Measurements from ENCODE around the gene OSBPL3. TPM values are rescaled to one million over a fixed set of nuclear protein-coding genes. Genes with fewer than 3 reads are reported as not detected.

OSBPL3 gene
- total RNA-seq, 1 experiment from 2014 or later: 8.6 TPM

DNA sequence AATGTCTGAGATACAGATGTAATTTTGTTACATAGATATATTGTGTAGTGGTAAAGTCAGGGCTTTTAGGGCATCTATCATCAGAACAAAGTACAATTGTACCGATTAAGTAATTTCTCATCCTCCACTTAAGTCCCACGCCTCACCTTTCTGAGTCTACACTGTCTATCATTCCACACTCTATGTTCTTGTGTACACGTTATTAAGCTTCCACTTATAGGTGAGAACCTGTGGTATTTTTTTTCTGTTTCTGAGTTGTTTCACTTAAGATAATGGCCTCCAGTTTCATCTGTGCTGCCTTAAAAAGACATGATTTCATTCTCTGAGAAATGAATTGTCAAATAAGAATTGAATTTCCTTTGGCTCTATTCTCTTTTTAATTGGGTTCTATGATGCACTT, 15.5 kb upstream of the OSBPL3 start:
- Mint-ChIP-seq H3K9me3 (peaks cover under 1 to 4% of the 10 kb centered on the region in 2 experiments; a peak in 3 of 5 replicates), H3K27me3 (ENCODE audit: low read depth) (peaks cover 9% of the 10 kb centered on the region), H3K36me3 (ENCODE audit: insufficient read depth in 1 of 3, low read depth in 3 of 3) (peaks cover 0 to 2% (median under 1%) of the 10 kb centered on the region in 3 experiments; a peak in 2 of 7 replicates), H3K4me1 (no peaks in the 10 kb centered on the region), H3K27ac (no peak overlapping the region), H3K4me3 (no peak overlapping the region)
- Histone ChIP-seq H3K9me3 (ENCODE audit: control insufficient read depth, low read depth, low read length) (no peaks in the 10 kb centered on the region), H4K91ac (ENCODE audit: insufficient read length, low read depth, low read length) (no peak overlapping the region), H3K79me2 (ENCODE audit: insufficient read depth, low read length) (no peaks in the 10 kb centered on the region), H2BK120ac (ENCODE audit: low read depth, low read length, poor library complexity, severe bottlenecking) (no peak overlapping the region), H3K27ac (ENCODE audit: insufficient read length, low read depth, low read length) (no peak overlapping the region), H3K4me2 (ENCODE audit: insufficient read depth, insufficient read length, low read length) (no peak overlapping the region), H3K27me3 (ENCODE audit: insufficient read depth, low read length) (no peaks in the 10 kb centered on the region), H2BK12ac (ENCODE audit: insufficient read length, low read depth, low read length) (no peak overlapping the region), H3T11ph (ENCODE audit: low read length) (no peak overlapping the region), H3K18ac (ENCODE audit: insufficient read length, low read depth, low read length) (no peak overlapping the region), H3K56ac (ENCODE audit: insufficient read length, low read depth, low read length) (no peak overlapping the region), H3K9ac (ENCODE audit: extremely low read depth, insufficient read length, low read length) (no peak overlapping the region), H3K4ac (ENCODE audit: low read depth, low read length) (no peak overlapping the region), H3K79me1 (ENCODE audit: insufficient read depth, low read depth, low read length, poor library complexity, severe bottlenecking) (no peaks in the 10 kb centered on the region), H2AK5ac (ENCODE audit: insufficient read length, low read length) (no peak overlapping the region), H3K4me1 (ENCODE audit: insufficient read depth, low read length) (no peaks in the 10 kb centered on the region), H2BK20ac (ENCODE audit: low read depth, low read length, poor library complexity, severe bottlenecking) (no peak overlapping the region), H4K5ac (ENCODE audit: insufficient read length, low read depth, low read length) (no peak overlapping the region), H4K20me1 (ENCODE audit: control insufficient read depth, insufficient read depth, insufficient read length) (no peaks in the 10 kb centered on the region), H3K14ac (ENCODE audit: insufficient read depth, low read length) (no peak overlapping the region), H3K23me2 (ENCODE audit: insufficient read length, low read depth, low read length, poor library complexity, severe bottlenecking) (no peaks in the 10 kb centered on the region), H2BK5ac (ENCODE audit: insufficient read length, low read length) (no peak overlapping the region), H2BK15ac (ENCODE audit: low read depth, low read length) (no peak overlapping the region), H4K8ac (replicated peaks; ENCODE audit: insufficient read length, low read depth, low read length) (no peak overlapping the region), H3K23ac (ENCODE audit: insufficient read length, low read depth, low read length) (no peak overlapping the region), H2AFZ (ENCODE audit: low read length) (no peak overlapping the region)
- WGBS (ENCODE audit: extremely low coverage, insufficient read length, low lambda C conversion rate): no CpG with 5 or more reads among the region's 3 CpGs
- no peak for DNase-seq
- TF ChIP-seq, protein P1, sequence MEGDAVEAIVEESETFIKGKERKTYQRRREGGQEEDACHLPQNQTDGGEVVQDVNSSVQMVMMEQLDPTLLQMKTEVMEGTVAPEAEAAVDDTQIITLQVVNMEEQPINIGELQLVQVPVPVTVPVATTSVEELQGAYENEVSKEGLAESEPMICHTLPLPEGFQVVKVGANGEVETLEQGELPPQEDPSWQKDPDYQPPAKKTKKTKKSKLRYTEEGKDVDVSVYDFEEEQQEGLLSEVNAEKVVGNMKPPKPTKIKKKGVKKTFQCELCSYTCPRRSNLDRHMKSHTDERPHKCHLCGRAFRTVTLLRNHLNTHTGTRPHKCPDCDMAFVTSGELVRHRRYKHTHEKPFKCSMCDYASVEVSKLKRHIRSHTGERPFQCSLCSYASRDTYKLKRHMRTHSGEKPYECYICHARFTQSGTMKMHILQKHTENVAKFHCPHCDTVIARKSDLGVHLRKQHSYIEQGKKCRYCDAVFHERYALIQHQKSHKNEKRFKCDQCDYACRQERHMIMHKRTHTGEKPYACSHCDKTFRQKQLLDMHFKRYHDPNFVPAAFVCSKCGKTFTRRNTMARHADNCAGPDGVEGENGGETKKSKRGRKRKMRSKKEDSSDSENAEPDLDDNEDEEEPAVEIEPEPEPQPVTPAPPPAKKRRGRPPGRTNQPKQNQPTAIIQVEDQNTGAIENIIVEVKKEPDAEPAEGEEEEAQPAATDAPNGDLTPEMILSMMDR (conservative IDR thresholded peaks at IDR 0.05): no peak

All from H9 (cell line).